Hematopoietic multipotent progenitor cell (in vitro differentiated cells): Measurements from ENCODE around the gene MAP2K3. TPM values are rescaled to one million over a fixed set of nuclear protein-coding genes. Genes with fewer than 3 reads are reported as not detected.

Experiments used
- DNase-seq, 3 donors: peaks; one replicate each; pipeline ENCODE4 v3.0.0-alpha.2; 2011 to 2015; ENCODE audit warnings: low read depth in 2 of 3, low spot score in 2 of 3
- total RNA-seq: library from RNA; depleted of rRNA; stranded (reverse); fragments of >200 nt; gene quantifications from one replicate; pipeline ENCODE4 v1.2.3, GENCODE V29; 2012

The MAP2K3 gene
- total RNA-seq, 1 donor, result 57.6 TPM

DNA sequence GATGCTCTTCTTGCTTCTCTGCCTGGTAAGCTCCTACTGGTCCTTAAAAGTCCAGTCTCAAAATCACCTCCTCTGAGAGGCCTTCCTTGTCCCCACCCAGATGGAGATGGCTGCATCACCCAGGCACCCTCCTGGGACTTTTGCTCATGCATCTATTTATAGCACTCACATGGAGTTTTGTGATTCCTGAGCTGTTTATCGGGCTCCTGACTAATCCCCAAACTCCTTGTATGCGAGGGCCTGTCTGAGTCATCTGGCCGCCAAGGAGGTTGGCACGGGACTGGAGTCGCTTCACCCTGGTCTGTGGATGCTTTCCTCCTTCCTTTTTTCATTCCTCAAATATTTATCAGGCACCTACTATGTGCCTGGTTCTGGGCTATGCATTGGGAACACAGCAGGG, 2.3 kb upstream of the MAP2K3 start:
- DNase-seq, result no peak

GRCh38 chr17:21282850-21283249, 1.7 kb upstream of the MAP2K3 start:
- no peak for DNase-seq

GRCh38 chr17:21283482-21284318, 811 bp upstream of the MAP2K3 start:
- peak in 1 of 3 donors; percentile 40 for DNase-seq

DNA sequence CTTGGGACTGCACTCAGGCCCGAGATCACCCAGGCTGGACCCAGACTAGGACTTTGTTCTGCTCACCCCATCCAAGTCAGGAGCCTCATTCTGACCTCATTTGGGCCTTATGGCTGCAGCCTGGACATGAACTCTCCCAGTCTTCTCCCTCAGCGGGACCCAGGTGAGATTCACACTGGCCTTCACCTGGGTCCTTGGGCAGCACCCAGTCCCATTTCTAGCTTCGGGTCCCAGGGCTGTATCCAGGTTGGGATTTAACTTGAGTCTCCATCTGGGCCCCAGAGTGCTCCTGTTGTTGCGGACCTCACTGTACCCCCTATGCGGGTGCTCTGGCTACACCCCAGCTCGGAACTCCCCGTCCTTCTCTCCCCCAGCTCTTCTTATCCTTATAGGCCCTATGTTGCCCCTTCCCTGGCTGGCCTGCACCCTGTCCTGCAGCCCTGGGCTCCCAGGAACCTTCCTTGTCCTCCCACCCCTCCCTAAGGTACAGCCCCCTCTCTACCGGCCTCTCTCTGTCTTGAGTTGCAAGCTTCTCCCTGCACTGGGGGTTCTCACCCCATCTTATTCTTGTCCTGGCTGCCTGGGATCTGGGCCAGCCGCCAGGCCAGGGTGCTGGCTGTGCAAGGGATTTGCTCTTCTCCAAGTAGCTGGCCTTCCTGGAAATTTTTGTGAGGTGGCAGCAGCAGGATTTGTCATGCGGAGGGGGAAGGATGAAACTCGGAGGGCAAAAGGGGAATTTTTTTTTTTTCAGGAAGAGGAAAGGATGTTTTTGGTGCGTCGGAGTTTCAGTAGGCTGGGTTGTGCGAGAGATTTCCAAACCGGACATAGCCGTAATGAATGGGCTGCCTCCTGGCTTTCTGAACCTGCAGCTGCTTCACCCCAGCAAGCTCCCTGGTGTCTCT, 904 bp downstream of the MAP2K3 start:
- DNase-seq, result no peak

DNA sequence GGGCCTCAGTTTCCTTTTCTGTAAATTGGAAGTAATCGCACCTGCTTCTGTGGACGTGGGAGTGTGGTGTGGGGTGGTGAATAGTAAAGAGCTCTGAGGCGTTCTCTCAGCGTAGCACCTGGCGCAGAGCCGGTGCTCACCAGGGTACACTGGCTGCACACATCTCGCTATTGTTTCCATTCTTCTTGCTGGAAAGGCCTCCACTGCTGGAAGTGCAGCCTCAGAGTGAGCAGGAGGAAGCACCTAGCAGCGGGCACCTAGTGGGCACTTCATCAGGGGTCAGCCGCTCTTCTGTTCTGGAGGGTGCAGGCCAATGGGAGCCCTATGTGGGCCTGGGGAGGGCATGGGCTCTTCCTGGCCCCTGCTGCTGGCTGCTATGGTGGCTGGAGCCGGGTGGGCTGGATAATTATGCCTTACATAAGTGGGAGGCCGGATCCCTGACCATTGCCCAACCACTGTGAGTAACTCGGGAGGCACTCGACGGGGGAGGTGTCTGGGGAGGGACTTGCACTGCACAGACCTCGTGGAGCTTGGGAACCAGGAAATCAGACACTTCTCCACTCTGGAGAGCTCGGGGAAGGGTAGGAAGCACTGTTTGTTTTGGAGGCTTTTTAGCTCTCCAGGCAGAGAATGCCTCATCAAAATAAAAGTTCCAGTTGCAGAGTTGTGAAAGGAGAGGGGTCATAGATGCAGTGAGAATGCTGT, 1.7 kb downstream of the MAP2K3 start:
- no peak for DNase-seq

DNA sequence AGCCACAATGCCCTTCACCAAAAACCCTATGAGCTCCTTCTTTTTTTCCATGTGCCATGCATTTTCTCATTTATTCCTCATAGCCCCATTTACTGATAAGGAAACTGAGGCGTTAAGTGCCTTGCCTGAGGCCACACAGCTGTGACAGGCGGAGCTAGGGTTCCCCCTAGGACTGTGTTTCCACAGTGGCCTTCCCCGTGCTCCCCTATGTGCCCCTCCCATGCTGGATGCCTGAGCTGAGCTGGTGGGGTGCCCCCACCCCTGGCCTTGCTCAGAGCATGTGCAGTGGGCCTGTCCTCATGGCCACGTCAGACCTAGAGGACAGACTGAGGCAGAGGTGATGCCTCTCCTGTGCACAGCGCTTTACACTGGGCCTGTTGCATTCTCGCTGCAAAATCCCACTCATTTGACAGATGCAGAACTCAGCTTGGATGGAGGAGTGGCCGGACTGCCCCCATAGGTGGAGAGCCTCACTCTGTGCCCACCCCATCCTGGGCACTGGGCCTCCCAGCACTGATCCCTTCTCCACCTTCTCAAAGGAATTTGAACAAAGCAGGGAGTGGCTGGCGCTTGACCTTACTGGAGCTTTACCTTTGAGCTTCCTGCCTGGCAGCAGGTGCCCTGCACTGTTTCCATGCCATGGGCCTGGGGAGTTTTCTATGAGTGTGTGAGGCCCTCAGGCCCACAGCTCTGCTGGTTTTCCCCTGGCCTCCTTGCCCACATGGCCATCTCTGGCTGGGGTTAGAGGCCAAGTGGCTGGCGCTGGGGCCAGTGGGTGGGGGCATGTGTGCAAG, 2.6 kb downstream of the MAP2K3 start:
- no peak for DNase-seq

DNA sequence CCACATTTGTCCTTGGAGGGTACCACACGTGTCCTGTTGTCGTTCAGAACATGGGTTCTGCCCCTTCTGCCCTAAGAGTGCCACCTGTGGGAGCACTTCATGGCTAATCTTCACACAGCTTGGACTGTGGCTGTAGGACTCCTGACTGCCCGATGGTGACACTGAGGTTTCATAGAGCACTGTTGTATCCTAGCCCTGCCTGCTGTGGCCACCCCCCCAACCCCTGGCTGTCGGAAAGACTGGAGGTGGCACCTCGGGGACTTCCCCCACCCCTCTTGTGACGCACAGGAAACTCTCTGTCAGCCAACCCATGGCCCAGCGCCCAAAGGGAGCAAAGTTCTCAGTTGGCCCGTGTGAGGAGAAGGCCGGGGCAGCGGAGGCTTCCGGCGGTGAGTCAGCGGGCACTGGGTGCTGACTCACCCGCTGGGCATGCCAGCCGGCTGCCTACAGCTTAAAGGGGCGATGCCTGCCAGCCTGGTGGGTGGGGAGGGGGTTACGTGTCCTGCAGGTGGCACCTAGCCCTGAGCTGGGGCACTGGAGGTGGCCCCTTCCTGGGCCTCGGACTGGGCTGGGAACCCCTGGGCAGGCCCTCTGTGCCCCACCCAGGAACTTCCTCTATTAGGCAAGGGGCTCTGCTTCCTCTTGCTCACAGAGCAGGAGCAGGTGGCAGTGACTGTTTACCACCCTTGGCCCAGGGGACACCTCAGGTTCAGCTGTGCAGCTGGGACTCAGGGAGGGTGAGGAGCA, 3.4 kb downstream of the MAP2K3 start:
- peak; percentile 83 to 100 (median 99) for DNase-seq

DNA sequence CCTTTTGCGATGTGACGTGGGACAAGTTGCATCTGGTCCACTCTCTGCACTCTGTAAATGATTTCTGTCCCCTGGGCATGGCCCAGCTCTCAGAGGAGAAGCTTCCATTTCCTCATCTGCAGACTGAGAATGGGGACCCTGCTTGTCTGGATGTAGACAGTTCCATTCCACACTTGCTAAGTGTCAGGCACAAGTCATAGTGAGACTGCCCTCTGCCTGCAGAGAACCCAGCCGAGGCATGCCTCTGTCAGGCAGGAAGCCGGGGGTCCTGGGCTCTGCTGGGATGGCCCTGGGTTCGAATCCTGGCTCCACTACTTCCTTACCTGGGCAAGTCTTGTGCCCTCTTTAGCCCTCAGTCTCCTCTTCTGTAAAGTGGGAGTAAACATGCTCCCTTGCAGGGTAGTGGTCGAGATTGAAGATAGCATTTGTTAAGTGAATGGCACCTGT, 4.1 kb downstream of the MAP2K3 start:
- peak in 2 of 3 donors; percentile 59 to 64 for DNase-seq

DNA sequence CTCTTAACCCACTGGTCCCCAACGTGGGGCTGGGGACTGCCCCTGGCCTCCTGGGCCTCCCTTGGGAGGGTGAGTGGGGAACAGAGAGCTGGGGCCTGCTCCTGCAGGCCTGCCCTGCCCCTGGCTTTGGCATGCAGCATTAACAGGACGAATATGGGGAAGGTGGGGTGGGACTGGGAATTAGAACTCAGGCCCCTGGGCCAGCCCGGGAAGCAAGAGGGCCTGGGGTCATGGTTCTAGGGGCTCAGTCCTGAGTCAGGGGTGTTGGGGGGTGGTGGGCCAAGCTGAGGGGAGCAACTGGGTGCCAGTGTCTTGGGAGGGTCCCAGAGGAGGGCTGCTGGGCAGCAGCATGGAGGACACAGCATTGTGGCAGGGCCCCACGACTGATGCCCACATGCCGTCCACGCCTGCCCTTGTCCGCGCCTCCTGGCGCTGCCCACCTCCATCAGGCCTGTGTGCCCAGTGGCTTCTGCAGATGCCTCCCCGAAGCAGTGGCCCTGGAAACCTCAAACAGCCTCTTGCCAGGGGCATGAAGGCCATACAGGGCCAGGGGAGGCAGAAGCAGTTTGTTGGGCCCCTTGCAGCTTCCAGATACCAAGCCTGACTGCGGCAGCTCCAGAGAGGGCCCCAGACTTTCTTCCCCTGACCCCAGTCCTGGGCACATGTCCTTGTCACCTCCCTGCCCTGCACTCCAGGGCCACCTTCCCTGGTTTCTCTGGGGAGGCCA, 4.8 kb downstream of the MAP2K3 start:
- DNase-seq, result no peak

DNA sequence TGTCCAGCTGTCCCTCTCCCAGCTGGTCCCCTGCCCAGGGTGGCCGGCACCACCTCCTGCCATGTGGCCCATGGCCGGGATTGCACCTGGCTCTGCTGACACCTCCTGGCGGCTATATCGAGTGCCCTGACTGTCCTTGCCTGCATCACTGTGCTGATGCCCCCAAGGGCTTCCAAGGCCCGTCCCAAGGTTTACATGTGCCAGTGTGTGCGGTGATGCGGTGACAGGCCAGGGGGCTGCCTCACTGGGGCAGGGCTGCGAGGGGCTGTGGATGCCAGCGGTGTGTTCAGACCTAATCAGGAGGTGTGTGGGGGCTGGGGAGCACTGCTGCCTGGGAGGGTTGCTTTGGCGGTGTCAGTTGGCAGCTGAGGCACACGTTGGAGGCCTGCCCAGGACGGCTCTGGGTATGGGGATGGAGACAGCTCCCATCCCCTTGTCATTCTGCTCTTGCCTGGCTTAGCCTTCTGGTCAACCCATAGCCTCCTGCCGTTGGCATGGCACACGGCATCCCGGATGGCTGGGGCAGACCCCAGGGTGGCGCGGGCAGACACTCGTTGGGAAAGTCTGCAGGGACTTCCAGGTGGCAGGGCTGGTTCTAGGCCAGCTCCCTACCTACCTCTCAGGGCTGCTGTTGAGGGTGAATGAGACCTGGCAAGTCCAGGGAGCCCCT, 5.5 kb downstream of the MAP2K3 start:
- DNase-seq, result no peak

DNA sequence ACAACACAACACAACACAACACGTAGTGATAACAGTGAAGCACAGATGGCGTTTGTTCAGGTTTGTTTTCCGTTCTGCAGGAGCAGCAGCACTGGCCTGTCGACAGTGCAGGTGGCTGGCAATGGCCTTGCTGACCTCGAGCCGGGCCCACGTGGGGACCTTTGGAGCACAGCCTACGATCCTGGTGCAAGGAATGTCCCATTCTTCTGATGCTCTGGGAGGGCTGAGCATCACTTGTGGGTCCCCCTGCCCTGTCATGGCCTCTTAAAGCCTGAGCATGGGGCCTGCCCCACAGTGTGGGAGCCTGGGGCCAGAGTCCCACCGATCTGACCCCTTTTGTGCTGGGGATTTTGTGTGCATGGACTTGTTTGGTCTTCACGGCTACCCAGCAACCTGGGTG, 6.8 kb downstream of the MAP2K3 start:
- DNase-seq, result no peak

GRCh38 chr17:21291862-21292261, 7.4 kb downstream of the MAP2K3 start:
- no peak for DNase-seq

DNA sequence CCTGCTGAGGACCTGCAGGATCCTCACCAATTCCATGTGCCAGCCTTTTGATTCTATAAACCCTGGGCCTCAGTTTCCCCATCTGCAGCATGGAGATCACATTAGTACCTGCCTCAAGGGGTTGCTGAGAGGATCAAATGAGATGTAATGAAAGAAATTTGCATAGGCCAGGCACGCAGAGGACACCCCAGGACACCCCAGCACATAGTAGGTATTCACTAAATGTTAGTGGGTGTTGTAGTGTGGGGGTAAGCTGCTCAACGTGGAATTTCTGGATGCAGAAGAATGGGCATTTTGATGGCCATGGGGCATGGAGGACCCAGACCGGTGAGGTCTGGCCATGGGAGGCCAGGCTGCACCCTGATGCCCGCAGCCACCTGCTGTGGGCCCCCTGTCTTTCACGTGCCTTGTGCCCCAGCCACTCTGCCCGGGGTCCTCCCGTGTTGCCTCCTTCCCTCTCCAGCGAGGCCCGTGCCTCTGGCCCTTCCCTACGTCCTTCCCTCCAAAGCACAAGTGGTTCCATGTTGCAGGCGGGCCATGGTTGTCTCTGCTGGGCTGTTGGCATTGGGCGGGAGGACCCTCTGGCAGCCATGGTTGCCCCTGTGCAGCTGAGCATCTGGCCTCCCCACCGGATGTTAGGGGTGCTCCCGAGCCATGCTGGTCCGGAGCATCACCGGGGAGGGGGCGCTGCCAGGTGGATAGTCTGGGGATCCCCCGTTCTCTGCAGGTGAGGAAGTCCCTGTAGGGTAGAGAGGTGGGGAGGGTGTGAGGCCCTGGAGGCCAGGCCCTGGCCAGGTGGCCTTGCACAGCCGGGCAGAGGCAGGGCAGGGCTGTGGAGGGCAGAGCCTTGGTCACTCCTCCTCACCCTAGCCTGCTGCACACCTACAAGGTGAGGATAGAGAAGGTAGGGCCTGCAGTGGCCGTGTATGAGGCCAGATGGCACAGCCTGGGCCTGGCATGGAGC, 8.6 kb downstream of the MAP2K3 start:
- DNase-seq, result no peak

GRCh38 chr17:21293831-21294210, 9.3 kb downstream of the MAP2K3 start:
- no peak for DNase-seq

- DNase-seq, result no peak
Measured at GRCh38 chr17:21294321-21295035, 10.0 kb downstream of the MAP2K3 start.
